ENCODE measurements around the gene PACS2. TPM values are rescaled to one million over a fixed set of nuclear protein-coding genes. Genes with fewer than 3 reads are reported as not detected.

PACS2 gene
- total and polyA plus RNA-seq, 2 of the 8 experiments (the other 6 are each of a cell fraction or from before 2014, with no cell fraction given): 38.0 to 62.8 TPM

GRCh38 chr14:105430042-105430441 lies 115.5 kb downstream of the PACS2 start:
- Histone ChIP-seq H3K4me2 (ENCODE audit: insufficient read depth in 1 of 2, low read depth in 2 of 2, low read length in 2 of 2) (no peak overlapping the region), H3K36me3 (ENCODE audit: control insufficient read depth in 2 of 4, insufficient read depth in 4 of 4, low read length in 3 of 4) (peaks cover 0 to 11% (median 3%) of the 10 kb centered on the region in 4 experiments; a peak in 3 of 8 replicates), H2BK5ac (ENCODE audit: low read depth, low read length) (no peak overlapping the region), H2AFZ (ENCODE audit: low read length) (no peak overlapping the region), H3K56ac (replicated peaks; ENCODE audit: insufficient read length, low read depth, low read length) (no peak overlapping the region), H3K79me2 (ENCODE audit: control insufficient read depth in 1 of 2, insufficient read depth in 2 of 2, low read length in 2 of 2) (peaks cover 25 to 87% of the 10 kb centered on the region in 2 experiments), H3K4ac (replicated peaks; ENCODE audit: insufficient read length, low read depth, low read length) (no peak overlapping the region), H3K14ac (ENCODE audit: insufficient read length) (no peak overlapping the region), H4K91ac (replicated peaks; ENCODE audit: insufficient read length, low read length) (no peak overlapping the region), H4K8ac (ENCODE audit: extremely low read depth, insufficient read depth, low read length) (no peak overlapping the region), H3K27ac (ENCODE audit: low read depth, low read length) (no peak overlapping the region), H3K4me1 (replicated peaks in 1 of 4; ENCODE audit: control insufficient read depth in 3 of 4, insufficient read depth in 4 of 4, low read length in 3 of 4) (peaks cover 0 to 5% (median 4%) of the 10 kb centered on the region in 4 experiments; a peak in 5 of 7 replicates), H3K9ac (replicated peaks in 1 of 4; ENCODE audit: extremely low read depth in 1 of 4, low read depth in 3 of 4, low read length in 3 of 4) (no peak overlapping the region), H2BK20ac (ENCODE audit: low read length) (no peak overlapping the region), H3K9me3 (ENCODE audit: insufficient read depth in 2 of 2, low read depth in 1 of 2, low read length in 1 of 2) (no peaks in the 10 kb centered on the region), H4K20me1 (replicated peaks in 1 of 2; ENCODE audit: control insufficient read depth in 1 of 2, insufficient read depth in 2 of 2, low read length in 2 of 2) (peaks cover 43 to 54% of the 10 kb centered on the region in 2 experiments), H2AK5ac (ENCODE audit: low read depth, low read length) (no peak overlapping the region), H4K5ac (ENCODE audit: insufficient read length, low read depth, low read length) (no peak overlapping the region), H3K4me3 (ENCODE audit: extremely low read depth in 1 of 4, insufficient read depth in 2 of 4, low read depth in 3 of 4, low read length in 4 of 4) (no peak overlapping the region), H3K79me1 (ENCODE audit: low read depth, low read length) (peaks cover 14% of the 10 kb centered on the region), H2BK12ac (ENCODE audit: low read depth, low read length) (no peak overlapping the region), H3K27me3 (replicated peaks in 1 of 4; ENCODE audit: control insufficient read depth in 3 of 4, extremely low read depth in 1 of 4, insufficient read depth in 3 of 4, low read length in 3 of 4) (no peaks in the 10 kb centered on the region), H3K23ac (ENCODE audit: insufficient read length) (no peak overlapping the region), H3K18ac (ENCODE audit: extremely low read depth, low read length) (no peak overlapping the region), H2BK120ac (replicated peaks; ENCODE audit: low read depth, low read length) (no peak overlapping the region), H2BK15ac (ENCODE audit: low read length) (no peak overlapping the region), H3K23me2 (ENCODE audit: low read depth, low read length) (no peaks in the 10 kb centered on the region)
- no peak for DNase-seq (ENCODE audit: low read depth in 1 of 2, low spot score in 2 of 2)
- no peak for FAIRE-seq
- WGBS, 2 experiments (ENCODE audit: extremely low coverage in 1 of 2, insufficient coverage in 1 of 2, insufficient read length in 1 of 2, insufficient replicate concordance in 2 of 2, low coverage in 1 of 2, low lambda C conversion rate in 2 of 2, missing lambda C conversion rate in 1 of 2): 95% methylated on average over 6 of the region's 6 CpGs; no CpG with 5 or more reads in 1 of the 2 experiments
- TF ChIP-seq RBBP5 (IDR thresholded peaks at IDR 0.05; ENCODE audit: borderline replicate concordance, low read depth, low read length): no peak
- TF ChIP-seq ATF2 (IDR thresholded peaks at IDR 0.05; ENCODE audit: low read length): no peak
- no peak for TF ChIP-seq MAX (IDR thresholded peaks at IDR 0.05)
- TF ChIP-seq JUN (IDR thresholded peaks at IDR 0.05; ENCODE audit: low read depth, low read length): no peak
- no peak for TF ChIP-seq FOSL1 (IDR thresholded peaks at IDR 0.05; ENCODE audit: insufficient read depth, low read depth, low read length)
- TF ChIP-seq SIN3A (conservative IDR thresholded peaks at IDR 0.05 in 1 of 2, IDR thresholded peaks at IDR 0.05 in 1 of 2; ENCODE audit: low read depth in 1 of 2, low read length in 2 of 2): no peak
- no peak for TF ChIP-seq TEAD4 (IDR thresholded peaks at IDR 0.05; ENCODE audit: low read depth, low read length)
- no peak for TF ChIP-seq KDM1A (IDR thresholded peaks at IDR 0.05; ENCODE audit: borderline replicate concordance, low read length)
- TF ChIP-seq ASH2L (IDR thresholded peaks at IDR 0.05; ENCODE audit: low read length): no peak
- POLR2A ChIA-PET (ENCODE audit: partially characterized antibody): interaction anchor here (1.4 to 2.5 kb wide), 2 partner anchors 11 to 49 kb away, joined by 3 to 10 read pairs; no protein-coding TSS in a partner anchor
- CTCF ChIA-PET (ENCODE audit: partially characterized antibody): interaction anchor here (1.9 kb wide), 1 partner anchor 51 kb away, joined by 6 read pairs; no protein-coding TSS in a partner anchor

Data from H1 (cell line).